H9 (cell line): ENCODE results near the gene ANTXRL. TPM values are rescaled to one million over a fixed set of nuclear protein-coding genes. Genes with fewer than 3 reads are reported as not detected.
"Not testable (repeated sequence)": the region's sequence is repeated elsewhere in the genome, so short reads cannot be mapped to it uniquely, and the experiment has no call there.

Source experiments
- DNase-seq: peaks from one replicate; pipeline ENCODE4 v3.0.0-alpha.2; 2017
- H2AFZ ChIP-seq: one replicate; pipeline ENCODE4 v1.6.1; 2013; ENCODE audit warnings: mild to moderate bottlenecking, low read length, control low read depth, moderate library complexity
- H2AK5ac ChIP-seq: 2 replicates; pipeline ENCODE4 v1.6.1; 2013; ENCODE audit warnings: low read length, control low read depth, mixed read lengths; ENCODE audit not compliant: insufficient read length
- H2BK120ac ChIP-seq: one replicate; pipeline ENCODE4 v1.6.1; 2013; ENCODE audit warnings: low read depth, mild to moderate bottlenecking, low read length, control low read depth, inconsistent platforms; ENCODE audit not compliant: poor library complexity, severe bottlenecking
- H2BK12ac ChIP-seq: 2 replicates; pipeline ENCODE4 v1.6.1; 2013; ENCODE audit warnings: low read length, control low read depth, mixed read lengths, low read depth; ENCODE audit not compliant: insufficient read length
- H2BK15ac ChIP-seq: 2 replicates; pipeline ENCODE4 v1.6.1; 2013; ENCODE audit warnings: low read depth, low read length, control low read depth
- H2BK20ac ChIP-seq: one replicate; pipeline ENCODE4 v1.6.1; 2013; ENCODE audit warnings: low read depth, mild to moderate bottlenecking, low read length, control low read depth, inconsistent platforms; ENCODE audit not compliant: poor library complexity, severe bottlenecking
- H2BK5ac ChIP-seq: 2 replicates; pipeline ENCODE4 v1.6.1; 2013; ENCODE audit warnings: low read length, control low read depth, mixed read lengths; ENCODE audit not compliant: insufficient read length
- H3K14ac ChIP-seq: 2 replicates; pipeline ENCODE4 v1.6.1; 2013; ENCODE audit warnings: low read length, control low read depth; ENCODE audit not compliant: insufficient read depth
- H3K18ac ChIP-seq: 2 replicates; pipeline ENCODE4 v1.6.1; 2013; ENCODE audit warnings: low read depth, mild to moderate bottlenecking, mixed read lengths, low read length, control low read depth; ENCODE audit not compliant: insufficient read length
- H3K23ac ChIP-seq: 2 replicates; pipeline ENCODE4 v1.6.1; 2013; ENCODE audit warnings: low read length, control low read depth, mixed read lengths, low read depth; ENCODE audit not compliant: insufficient read length
- H3K23me2 ChIP-seq: 2 replicates; pipeline ENCODE4 v1.6.1; 2013; ENCODE audit warnings: low read depth, mild to moderate bottlenecking, mixed read lengths, low read length, control low read depth; ENCODE audit not compliant: insufficient read length, poor library complexity, severe bottlenecking
- H3K27ac ChIP-seq: 2 replicates; pipeline ENCODE4 v1.5.1; 2013; ENCODE audit warnings: low read length, control low read depth, mixed read lengths, low read depth; ENCODE audit not compliant: insufficient read length
- H3K27me3 ChIP-seq: 2 replicates; pipeline ENCODE4 v1.6.1; 2013; ENCODE audit warnings: low read length, control low read depth, inconsistent platforms; ENCODE audit not compliant: insufficient read depth
- H3K4ac ChIP-seq: 2 replicates; pipeline ENCODE4 v1.6.1; 2013; ENCODE audit warnings: low read depth, mild to moderate bottlenecking, control low read depth, inconsistent platforms, low read length, moderate library complexity
- H3K4me1 ChIP-seq: 2 replicates; pipeline ENCODE4 v1.6.1; 2013; ENCODE audit warnings: low read length, control low read depth, inconsistent platforms; ENCODE audit not compliant: insufficient read depth
- H3K4me2 ChIP-seq: 2 replicates; pipeline ENCODE4 v1.6.1; 2013; ENCODE audit warnings: low read length, control low read depth, mixed read lengths; ENCODE audit not compliant: insufficient read length, insufficient read depth
- H3K56ac ChIP-seq: 2 replicates; pipeline ENCODE4 v1.6.1; 2013; ENCODE audit warnings: low read depth, mild to moderate bottlenecking, mixed read lengths, low read length, control low read depth; ENCODE audit not compliant: insufficient read length
- H3K79me1 ChIP-seq: 2 replicates; pipeline ENCODE4 v1.6.1; 2013; ENCODE audit warnings: low read depth, mild to moderate bottlenecking, moderate library complexity, low read length, control low read depth, inconsistent platforms; ENCODE audit not compliant: insufficient read depth, poor library complexity, severe bottlenecking
- H3K79me2 ChIP-seq: 2 replicates; pipeline ENCODE4 v1.6.1; 2013; ENCODE audit warnings: low read length, control low read depth, inconsistent platforms; ENCODE audit not compliant: insufficient read depth
- H3K9ac ChIP-seq: 2 replicates; pipeline ENCODE4 v1.6.1; 2013; ENCODE audit warnings: low read length, control low read depth, mixed read lengths; ENCODE audit not compliant: insufficient read length; ENCODE audit errors: extremely low read depth
- H3K9me3 ChIP-seq: one replicate; pipeline ENCODE4 v1.6.1; 2013; ENCODE audit warnings: low read depth, low read length, inconsistent platforms; ENCODE audit not compliant: control insufficient read depth
- H3T11ph ChIP-seq: one replicate; pipeline ENCODE4 v1.6.1; 2013; ENCODE audit warnings: mild to moderate bottlenecking, low read length, control low read depth, inconsistent platforms
- H4K20me1 ChIP-seq: one replicate; pipeline ENCODE4 v1.6.1; 2013; ENCODE audit not compliant: control insufficient read depth, insufficient read length, insufficient read depth
- H4K5ac ChIP-seq: 2 replicates; pipeline ENCODE4 v1.6.1; 2013; ENCODE audit warnings: low read depth, mild to moderate bottlenecking, mixed read lengths, low read length, control low read depth; ENCODE audit not compliant: insufficient read length
- H4K8ac ChIP-seq: replicated peaks from 2 replicates; pipeline ENCODE4 v1.6.1; 2013; ENCODE audit warnings: low read length, control low read depth, mixed read lengths, low read depth; ENCODE audit not compliant: insufficient read length
- H4K91ac ChIP-seq: 2 replicates; pipeline ENCODE4 v1.6.1; 2013; ENCODE audit warnings: low read depth, mild to moderate bottlenecking, moderate library complexity, mixed read lengths, low read length, control low read depth; ENCODE audit not compliant: insufficient read length
- H3K27ac Mint-ChIP-seq, 3 experiments: 2 replicates in 2 of 3; 3 replicates in 1 of 3; pipeline ENCODE4 v1.8.0; 2020 to 2021; ENCODE audit warnings: mixed read lengths in 3 of 3, mild to moderate bottlenecking in 1 of 3, moderate library complexity in 1 of 3
- H3K27me3 Mint-ChIP-seq: 2 replicates; pipeline ENCODE4 v1.8.0; 2021; ENCODE audit warnings: low read depth, mild to moderate bottlenecking, moderate library complexity, mixed read lengths
- H3K36me3 Mint-ChIP-seq, 3 experiments: 2 replicates in 2 of 3; 3 replicates in 1 of 3; pipeline ENCODE4 v1.8.0; 2020 to 2021; ENCODE audit warnings: low read depth in 3 of 3, mixed read lengths in 3 of 3; ENCODE audit not compliant: insufficient read depth in 1 of 3
- H3K4me1 Mint-ChIP-seq, 2 experiments: 2 replicates each; pipeline ENCODE4 v1.8.0; 2020; ENCODE audit warnings: mixed read lengths in 2 of 2
- H3K4me3 Mint-ChIP-seq, 2 experiments: 2 replicates in 1 of 2; 3 replicates in 1 of 2; pipeline ENCODE4 v1.8.0; 2020 to 2021; ENCODE audit warnings: mild to moderate bottlenecking in 2 of 2, mixed read lengths in 2 of 2, moderate library complexity in 1 of 2
- H3K9me3 Mint-ChIP-seq, 2 experiments: 2 replicates in 1 of 2; 3 replicates in 1 of 2; pipeline ENCODE4 v1.8.0; 2020; ENCODE audit warnings: mild to moderate bottlenecking in 2 of 2, mixed read lengths in 2 of 2, moderate library complexity in 1 of 2
- CTCF ChIP-seq: fragments of 200-600 bp; sonication (generic); conservative IDR thresholded peaks from 3 replicates; pipeline ENCODE4 v1.8.0; 2021; ENCODE audit warnings: antibody characterized with exemption, mild to moderate bottlenecking
- WGBS: extraction: QIAGEN DNeasy Blood & Tissue Kit; methylation state at CpG from one replicate; pipeline ENCODE4 v1.1.7; 2013; ENCODE audit warnings: missing lambda C conversion rate, low lambda C conversion rate, mixed read lengths; ENCODE audit not compliant: insufficient read length; ENCODE audit errors: extremely low coverage; 5-methylcytosine and 5-hydroxymethylcytosine counted together
- total RNA-seq: library from RNA; stranded (reverse); gene quantifications from 2 replicates; pipeline ENCODE4 v1.2.1, GENCODE V29; 2021

The ANTXRL gene
- total RNA-seq, 1 experiment from 2014 or later: not detected

GRCh38 chr10:46301721-46302479 lies 15.1 kb downstream of the ANTXRL start:
- Histone ChIP-seq H3K4me2 (no peak overlapping the region), H3K4me1 (no peaks in the 10 kb centered on the region), H3K27me3 (no peaks in the 10 kb centered on the region), H2BK20ac (no peak overlapping the region), H3K56ac (no peak overlapping the region), H3K27ac (no peak overlapping the region), H2BK15ac (no peak overlapping the region), H3K4ac (no peak overlapping the region), H3K9me3 (no peaks in the 10 kb centered on the region), H3K23ac (no peak overlapping the region), H4K8ac (no peak overlapping the region), H3T11ph (no peak overlapping the region), H3K79me2 (no peaks in the 10 kb centered on the region), H4K91ac (no peak overlapping the region), H2BK12ac (no peak overlapping the region), H4K5ac (no peak overlapping the region), H3K23me2 (no peaks in the 10 kb centered on the region), H2AFZ (no peak overlapping the region), H2BK5ac (no peak overlapping the region), H3K79me1 (no peaks in the 10 kb centered on the region), H4K20me1 (no peaks in the 10 kb centered on the region), H3K18ac (no peak overlapping the region), H2BK120ac (no peak overlapping the region), H3K9ac (no peak overlapping the region), H2AK5ac (no peak overlapping the region), H3K14ac (no peak overlapping the region)
- Mint-ChIP-seq H3K27ac (peak overlapping the region in 1 of 3 experiments; percentile 87; a peak in 1 of 7 replicates), H3K4me1 (peaks cover 0 to 4% of the 10 kb centered on the region in 2 experiments; a peak in 2 of 4 replicates), H3K4me3 (no peak overlapping the region), H3K36me3 (no peaks in the 10 kb centered on the region), H3K27me3 (peaks cover 3% of the 10 kb centered on the region; the same call in 1 of the 2 replicates), H3K9me3 (no peaks in the 10 kb centered on the region)
- no CpG with 5 or more reads among the region's 13 CpGs for WGBS
- no peak for DNase-seq
- no peak for TF ChIP-seq CTCF

- not testable (repeated sequence) for H2BK120ac ChIP-seq, H3T11ph ChIP-seq, H3K27ac Mint-ChIP-seq, H4K8ac ChIP-seq, H2AK5ac ChIP-seq, H3K4me3 Mint-ChIP-seq, H3K4me1 Mint-ChIP-seq, H4K20me1 ChIP-seq, H3K36me3 Mint-ChIP-seq, H2BK12ac ChIP-seq, H3K56ac ChIP-seq, H3K4ac ChIP-seq, H3K4me1 ChIP-seq, H3K23me2 ChIP-seq, H2BK5ac ChIP-seq, H3K79me1 ChIP-seq, H2BK15ac ChIP-seq, H3K9ac ChIP-seq, H3K23ac ChIP-seq, H3K27me3 Mint-ChIP-seq, H2AFZ ChIP-seq, H3K27me3 ChIP-seq, H3K79me2 ChIP-seq, H3K18ac ChIP-seq, H4K5ac ChIP-seq, H3K9me3 Mint-ChIP-seq, H4K91ac ChIP-seq, H3K14ac ChIP-seq, H3K9me3 ChIP-seq, H3K4me2 ChIP-seq, H2BK20ac ChIP-seq, H3K27ac ChIP-seq
- DNase-seq: peak; percentile 10
- no CpG with 5 or more reads among the region's 5 CpGs for WGBS
Measured at GRCh38 chr10:46302765-46303352, 16.1 kb downstream of the ANTXRL start.
